ENCODE data around the gene SCN3B.

GRCh38 chr11:123586568-123586967, 67.9 kb downstream of the SCN3B start:
- TF ChIP-seq CTCF (conservative IDR thresholded peaks at IDR 0.05; ENCODE audit: low read depth, low read length) (no peak), ELK1 (IDR thresholded peaks at IDR 0.05; ENCODE audit: borderline replicate concordance, low read depth, low read length) (no peak), POLR2A (IDR thresholded peaks at IDR 0.05; ENCODE audit: low read depth, low read length) (no peak), MAFK (IDR thresholded peaks at IDR 0.05; ENCODE audit: low read depth, low read length) (no peak), MAZ (IDR thresholded peaks at IDR 0.05; ENCODE audit: borderline replicate concordance, low read depth, low read length) (no peak), USF2 (IDR thresholded peaks at IDR 0.05; ENCODE audit: low read depth, low read length) (no peak), CHD1 (IDR thresholded peaks at IDR 0.05; ENCODE audit: low read depth, low read length) (no peak), RCOR1 (IDR thresholded peaks at IDR 0.05; ENCODE audit: insufficient replicate concordance, low read length) (no peak), NFE2L2 (IDR thresholded peaks at IDR 0.05; ENCODE audit: low read depth, low read length) (no peak), MXI1 (IDR thresholded peaks at IDR 0.05; ENCODE audit: borderline replicate concordance, low read depth, low read length) (no peak), SMC3 (IDR thresholded peaks at IDR 0.05; ENCODE audit: low read depth, low read length) (no peak)
